ENCODE data around the gene NPEPL1. TPM values are rescaled to one million over a fixed set of nuclear protein-coding genes. Genes with fewer than 3 reads are reported as not detected.

The NPEPL1 gene
- total and polyA plus RNA-seq, 2 donors (not counting 3 experiments of a cell fraction or from before 2014, with no cell fraction given): 22.5 to 40.8 TPM

- no peak for TF ChIP-seq JUN (IDR thresholded peaks at IDR 0.05; ENCODE audit: borderline replicate concordance, insufficient read depth, insufficient read length, low read depth)
- TF ChIP-seq GATA2 (IDR thresholded peaks at IDR 0.05; ENCODE audit: insufficient read depth, insufficient read length, low read depth, low read length): no peak
- TF ChIP-seq EZH2 (IDR thresholded peaks at IDR 0.05; ENCODE audit: borderline replicate concordance, low read depth, low read length, severe bottlenecking): no peak
- no peak for TF ChIP-seq CTCF (IDR thresholded peaks at IDR 0.05; ENCODE audit: extremely low read depth in 1 of 2, insufficient read depth in 1 of 2, low read depth in 1 of 2, low read length in 2 of 2)
- TF ChIP-seq, protein P1, sequence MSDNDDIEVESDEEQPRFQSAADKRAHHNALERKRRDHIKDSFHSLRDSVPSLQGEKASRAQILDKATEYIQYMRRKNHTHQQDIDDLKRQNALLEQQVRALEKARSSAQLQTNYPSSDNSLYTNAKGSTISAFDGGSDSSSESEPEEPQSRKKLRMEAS (IDR thresholded peaks at IDR 0.05; ENCODE audit: insufficient read depth, insufficient read length): no peak
- no peak for TF ChIP-seq POLR2AphosphoS5 (IDR thresholded peaks at IDR 0.05; ENCODE audit: insufficient read depth, low read depth, low read length)
- TF ChIP-seq MYC (IDR thresholded peaks at IDR 0.05; ENCODE audit: low read depth, low read length): no peak
- no peak for TF ChIP-seq POLR2A (IDR thresholded peaks at IDR 0.05; ENCODE audit: low read depth, low read length)
- TF ChIP-seq FOS (IDR thresholded peaks at IDR 0.05; ENCODE audit: borderline replicate concordance, insufficient read depth, low read length): no peak
- Histone ChIP-seq H3K27me3 (ENCODE audit: control insufficient read depth in 2 of 2, insufficient read depth in 2 of 2, low read length in 2 of 2) (no peaks in the 10 kb centered on the region), H3K27ac (ENCODE audit: insufficient read depth, low read depth, low read length) (no peak overlapping the region), H3K9me1 (replicated peaks; ENCODE audit: control insufficient read depth, extremely low read depth, insufficient read depth, low read length) (no peaks in the 10 kb centered on the region), H3K9me3 (replicated peaks; ENCODE audit: control insufficient read depth, insufficient read depth, low read length) (no peaks in the 10 kb centered on the region), H3K79me2 (ENCODE audit: control insufficient read depth, insufficient read depth, low read length) (no peaks in the 10 kb centered on the region), H2AFZ (ENCODE audit: low read depth, low read length) (no peak overlapping the region), H3K36me3 (ENCODE audit: control insufficient read depth in 2 of 2, extremely low read depth in 1 of 2, insufficient read depth in 2 of 2, low read length in 2 of 2) (no peaks in the 10 kb centered on the region), H4K20me1 (replicated peaks; ENCODE audit: control insufficient read depth, extremely low read depth, insufficient read depth, low read length) (no peaks in the 10 kb centered on the region), H3K4me2 (ENCODE audit: insufficient read depth, low read length) (no peak overlapping the region), H3K4me3 (replicated peaks in 1 of 3; ENCODE audit: insufficient read depth in 1 of 3, low read depth in 1 of 3, low read length in 3 of 3) (no peak overlapping the region), H3K4me1 (ENCODE audit: control insufficient read depth, extremely low read depth, insufficient read depth, low read length) (no peaks in the 10 kb centered on the region), H3K9ac (replicated peaks; ENCODE audit: extremely low read depth, insufficient read depth, low read length) (no peak overlapping the region)
- intact Hi-C loops (cut with micrococcal nuclease) (no loop called here), dilution Hi-C loops (cut with MboI; ENCODE audit: extremely low pct_ligation_motif_present, low sequenced_read_pairs) (no loop called here)
- CTCF ChIA-PET: interaction anchor here (1.0 to 1.3 kb wide), 3 partner anchors 10 to 232 kb away, joined by 3 to 4 read pairs (median 3); no protein-coding TSS in a partner anchor
- DNase-seq (ENCODE audit: low read depth, low spot score) (no peak), FAIRE-seq (no peak)
- BruUV-seq (replicated peaks): no TSS peak
- POLR2A ChIA-PET: no interaction called here
Observed at GRCh38 chr20:58712806-58713731, 20.5 kb downstream of the NPEPL1 start.

Measured in endothelial cell of umbilical vein (primary cell).